Brain microvascular endothelial cell (primary cell): ENCODE results near the gene TRABD2B.

Experiments used
- DNase-seq: peaks from one replicate; pipeline ENCODE4 v3.0.0-alpha.2; 2020
- H3K27ac ChIP-seq: fragments of 250-450 bp; sonication (Bioruptor Pico); 2 replicates; pipeline ENCODE4 v1.5.1; 2020; ENCODE audit warnings: mild to moderate bottlenecking, moderate library complexity
- H3K27me3 ChIP-seq: fragments of 250-450 bp; sonication (Bioruptor Pico); replicated peaks from 2 replicates; pipeline ENCODE4 v1.5.1; 2020; ENCODE audit warnings: mild to moderate bottlenecking
- H3K36me3 ChIP-seq: fragments of 250-450 bp; sonication (Bioruptor Pico); replicated peaks from 2 replicates; pipeline ENCODE4 v1.5.1; 2020; ENCODE audit warnings: mild to moderate bottlenecking
- H3K4me3 ChIP-seq: 2 replicates; pipeline ENCODE4 v1.5.1; 2011; ENCODE audit warnings: low read depth, mild to moderate bottlenecking, control low read depth, low read length, moderate library complexity
- CTCF ChIP-seq: IDR thresholded peaks from 2 replicates; pipeline ENCODE4 v1.5.1; 2011; ENCODE audit warnings: low read depth, mild to moderate bottlenecking, moderate library complexity, low read length, control low read depth, inconsistent platforms; ENCODE audit errors: missing control alignments
- in situ Hi-C: cut with HindIII; loops from 2 replicates; pipeline ENCODE4 v1.10.0; 2017; ENCODE audit warnings: low sequenced_read_pairs, low pct_ligation_motif_present

The TRABD2B gene

GRCh38 chr1:47872886-47873285 lies 124.3 kb downstream of the TRABD2B start:
- Histone ChIP-seq H3K27ac (no peak overlapping the region), H3K36me3 (no peaks in the 10 kb centered on the region), H3K4me3 (no peak overlapping the region), H3K27me3 (no peaks in the 10 kb centered on the region)
- in situ Hi-C loops: no loop called here
- no peak for DNase-seq
- TF ChIP-seq CTCF: no peak

- no peak for TF ChIP-seq CTCF
- no peaks in the 10 kb centered on the region for H3K36me3 ChIP-seq
- H3K27ac ChIP-seq: no peak overlapping the region
- peak; percentile 2 for DNase-seq
- in situ Hi-C loops: no loop called here
- H3K4me3 ChIP-seq: no peak overlapping the region
- no peaks in the 10 kb centered on the region for H3K27me3 ChIP-seq
These were observed 125.3 kb downstream of the TRABD2B start for GRCh38 chr1:47871799-47872353.

- no peaks in the 10 kb centered on the region for H3K27me3 ChIP-seq
- TF ChIP-seq CTCF: no peak
- no peak overlapping the region for H3K27ac ChIP-seq
- DNase-seq: no peak
- in situ Hi-C loops: no loop called here
- H3K4me3 ChIP-seq: no peak overlapping the region
- H3K36me3 ChIP-seq: no peaks in the 10 kb centered on the region
These were observed 126.1 kb downstream of the TRABD2B start for GRCh38 chr1:47870946-47871676.

- H3K36me3 ChIP-seq: no peaks in the 10 kb centered on the region
- no peak for TF ChIP-seq CTCF
- no peak for DNase-seq
These were observed 126.7 kb downstream of the TRABD2B start for GRCh38 chr1:47870480-47870879.

GRCh38 chr1:47868348-47868676 lies 128.9 kb downstream of the TRABD2B start:
- in situ Hi-C loops: no loop called here
- Histone ChIP-seq H3K4me3 (no peak overlapping the region), H3K36me3 (no peaks in the 10 kb centered on the region), H3K27ac (no peak overlapping the region), H3K27me3 (no peaks in the 10 kb centered on the region)
- TF ChIP-seq CTCF: no peak
- no peak for DNase-seq

More at GRCh38 chr1:47870480-47870879, 126.7 kb downstream of the TRABD2B start:
- in situ Hi-C loops: no loop called here
- Histone ChIP-seq H3K27ac (no peak overlapping the region), H3K4me3 (no peak overlapping the region), H3K27me3 (no peaks in the 10 kb centered on the region)
